Liver (tissue), 2 donors: ENCODE results near the gene MUL1.

ENCODE experiments used
- HNF4G ChIP-seq: IDR thresholded peaks from 2 replicates; pipeline ENCODE4 v1.6.1; 2016; ENCODE audit warnings: antibody characterized with exemption
- RAD21 ChIP-seq, 2 donors: IDR thresholded peaks; 2 replicates each; pipeline ENCODE4 v1.6.1; 2016; ENCODE audit warnings: antibody characterized with exemption in 2 of 2, mild to moderate bottlenecking in 2 of 2
- TF ChIP-seq, protein P1 (sequence below): IDR thresholded peaks from 2 replicates; pipeline ENCODE4 v1.6.1; 2016; ENCODE audit warnings: antibody characterized with exemption
- TF ChIP-seq, protein P2 (sequence below): IDR thresholded peaks from 2 replicates; pipeline ENCODE4 v1.6.1; 2016; ENCODE audit warnings: antibody characterized with exemption, mild to moderate bottlenecking
- donor health status: healthy.

DNA sequence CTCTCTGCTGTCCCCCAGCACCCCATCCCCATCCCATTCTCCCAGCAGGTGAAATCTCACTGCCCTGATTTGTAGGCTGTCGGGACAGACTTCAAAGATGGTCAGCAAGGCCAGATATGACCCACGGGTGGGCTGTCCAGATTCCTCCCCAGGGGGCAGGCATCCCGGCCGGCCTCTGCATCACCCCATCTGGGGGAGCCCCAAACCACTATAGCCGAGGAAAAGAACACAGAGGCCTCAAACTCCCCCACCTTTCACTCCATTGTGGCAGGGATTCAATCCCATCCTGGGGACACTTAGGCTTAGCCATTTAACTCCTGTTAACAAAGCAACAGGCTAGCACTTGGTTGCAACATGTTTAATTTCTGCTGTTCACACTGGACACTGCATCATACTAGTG lies 8.8 kb downstream of the MUL1 start:
- TF ChIP-seq, protein P1, sequence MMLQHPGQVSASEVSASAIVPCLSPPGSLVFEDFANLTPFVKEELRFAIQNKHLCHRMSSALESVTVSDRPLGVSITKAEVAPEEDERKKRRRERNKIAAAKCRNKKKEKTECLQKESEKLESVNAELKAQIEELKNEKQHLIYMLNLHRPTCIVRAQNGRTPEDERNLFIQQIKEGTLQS: no peak
- TF ChIP-seq RAD21 (IDR thresholded peaks at IDR 0.05): no peak
- no peak for TF ChIP-seq HNF4G
- TF ChIP-seq, protein P2, sequence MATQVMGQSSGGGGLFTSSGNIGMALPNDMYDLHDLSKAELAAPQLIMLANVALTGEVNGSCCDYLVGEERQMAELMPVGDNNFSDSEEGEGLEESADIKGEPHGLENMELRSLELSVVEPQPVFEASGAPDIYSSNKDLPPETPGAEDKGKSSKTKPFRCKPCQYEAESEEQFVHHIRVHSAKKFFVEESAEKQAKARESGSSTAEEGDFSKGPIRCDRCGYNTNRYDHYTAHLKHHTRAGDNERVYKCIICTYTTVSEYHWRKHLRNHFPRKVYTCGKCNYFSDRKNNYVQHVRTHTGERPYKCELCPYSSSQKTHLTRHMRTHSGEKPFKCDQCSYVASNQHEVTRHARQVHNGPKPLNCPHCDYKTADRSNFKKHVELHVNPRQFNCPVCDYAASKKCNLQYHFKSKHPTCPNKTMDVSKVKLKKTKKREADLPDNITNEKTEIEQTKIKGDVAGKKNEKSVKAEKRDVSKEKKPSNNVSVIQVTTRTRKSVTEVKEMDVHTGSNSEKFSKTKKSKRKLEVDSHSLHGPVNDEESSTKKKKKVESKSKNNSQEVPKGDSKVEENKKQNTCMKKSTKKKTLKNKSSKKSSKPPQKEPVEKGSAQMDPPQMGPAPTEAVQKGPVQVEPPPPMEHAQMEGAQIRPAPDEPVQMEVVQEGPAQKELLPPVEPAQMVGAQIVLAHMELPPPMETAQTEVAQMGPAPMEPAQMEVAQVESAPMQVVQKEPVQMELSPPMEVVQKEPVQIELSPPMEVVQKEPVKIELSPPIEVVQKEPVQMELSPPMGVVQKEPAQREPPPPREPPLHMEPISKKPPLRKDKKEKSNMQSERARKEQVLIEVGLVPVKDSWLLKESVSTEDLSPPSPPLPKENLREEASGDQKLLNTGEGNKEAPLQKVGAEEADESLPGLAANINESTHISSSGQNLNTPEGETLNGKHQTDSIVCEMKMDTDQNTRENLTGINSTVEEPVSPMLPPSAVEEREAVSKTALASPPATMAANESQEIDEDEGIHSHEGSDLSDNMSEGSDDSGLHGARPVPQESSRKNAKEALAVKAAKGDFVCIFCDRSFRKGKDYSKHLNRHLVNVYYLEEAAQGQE: no peak
